GM19193 (cell line): ENCODE data around the gene RNF126.

Experiments
- POLR2A ChIP-seq: IDR thresholded peaks from 4 replicates; pipeline ENCODE4 v1.6.1; 2011; ENCODE audit not compliant: insufficient read depth, insufficient read length; ENCODE audit errors: extremely low read depth

RNF126 gene

DNA sequence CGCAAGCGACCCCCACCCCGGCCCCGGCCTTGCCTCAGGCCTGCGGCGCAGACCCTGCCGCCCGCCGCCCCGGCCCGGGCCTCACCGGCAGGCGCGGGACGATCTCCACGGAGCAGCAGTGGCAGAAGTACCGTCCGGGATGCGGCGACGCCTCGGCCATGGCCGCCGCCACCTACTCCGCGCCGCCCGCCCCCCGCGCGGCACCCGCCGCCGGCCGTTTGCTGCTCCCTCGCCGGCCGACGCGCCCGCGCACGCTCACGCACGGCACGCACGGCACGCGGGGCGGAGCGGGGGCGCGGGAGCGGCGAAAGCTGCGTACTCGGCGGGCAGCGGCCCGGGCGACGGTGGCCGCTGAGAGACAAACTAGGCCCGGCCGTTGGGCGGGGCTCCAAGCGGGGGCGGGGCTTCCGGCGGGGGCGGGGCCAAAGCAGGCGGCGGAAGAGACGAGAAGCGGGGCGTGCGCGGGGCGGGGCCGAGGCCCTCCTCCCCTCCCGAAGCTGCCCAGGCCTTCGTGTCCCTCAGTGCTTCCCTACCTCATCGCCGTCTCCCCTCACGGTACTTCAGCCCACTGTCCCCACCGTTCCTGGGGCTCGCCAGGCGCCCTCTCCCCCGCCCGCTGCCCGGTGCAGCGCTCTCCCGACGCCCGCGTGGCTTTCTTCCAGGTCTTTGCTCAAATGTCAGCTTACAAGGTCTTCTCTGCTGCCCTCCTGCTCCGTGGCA lies at the start of gene RNF126:
Gene RNF126, minus strand, starts transcription at position 253 of the 720 bp plus-strand sequence. Its CDS starts 93 bp downstream, at position 160.
- peak; percentile 81 for TF ChIP-seq POLR2A

DNA sequence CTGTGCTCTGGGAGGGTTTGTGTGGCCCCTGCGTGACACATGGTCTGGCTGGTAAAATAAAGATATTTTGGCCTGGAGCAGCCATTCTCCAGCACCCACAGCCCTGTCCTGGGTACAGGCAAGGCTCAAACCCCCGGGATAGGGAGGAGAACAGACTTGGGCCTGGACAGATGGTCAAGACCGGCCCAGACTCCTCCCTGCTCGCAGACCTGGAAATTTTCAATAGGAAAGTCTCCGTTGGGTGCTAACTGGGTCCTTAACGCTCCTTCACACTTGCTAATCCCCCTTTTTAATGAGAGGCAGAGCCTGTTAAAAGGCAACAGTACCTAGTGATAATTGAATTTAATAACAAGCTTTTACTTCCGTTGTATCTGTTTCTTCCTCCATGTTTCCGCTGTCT lies 48.2 kb upstream of the RNF126 start:
- TF ChIP-seq POLR2A, result no peak

DNA sequence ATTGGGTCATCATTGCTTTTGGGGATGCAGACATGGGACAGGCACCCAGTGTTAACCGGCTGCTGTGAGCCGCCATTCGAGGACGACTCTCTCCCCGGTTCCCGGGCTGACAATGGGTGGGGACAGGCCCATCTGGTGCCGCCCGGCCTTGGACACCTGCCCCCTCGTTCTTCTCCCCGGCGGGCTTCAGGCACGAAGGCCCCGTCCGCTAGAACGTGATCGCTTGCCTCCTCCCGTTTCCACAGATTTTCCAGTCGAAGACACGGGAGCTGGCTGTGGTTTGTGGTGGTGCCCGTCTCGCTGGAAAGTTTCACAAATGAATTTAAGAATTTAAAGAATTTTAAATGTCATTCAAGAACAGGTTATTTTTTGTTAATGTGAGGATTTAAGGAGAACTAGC lies 47.8 kb upstream of the RNF126 start:
- TF ChIP-seq POLR2A, result no peak

DNA sequence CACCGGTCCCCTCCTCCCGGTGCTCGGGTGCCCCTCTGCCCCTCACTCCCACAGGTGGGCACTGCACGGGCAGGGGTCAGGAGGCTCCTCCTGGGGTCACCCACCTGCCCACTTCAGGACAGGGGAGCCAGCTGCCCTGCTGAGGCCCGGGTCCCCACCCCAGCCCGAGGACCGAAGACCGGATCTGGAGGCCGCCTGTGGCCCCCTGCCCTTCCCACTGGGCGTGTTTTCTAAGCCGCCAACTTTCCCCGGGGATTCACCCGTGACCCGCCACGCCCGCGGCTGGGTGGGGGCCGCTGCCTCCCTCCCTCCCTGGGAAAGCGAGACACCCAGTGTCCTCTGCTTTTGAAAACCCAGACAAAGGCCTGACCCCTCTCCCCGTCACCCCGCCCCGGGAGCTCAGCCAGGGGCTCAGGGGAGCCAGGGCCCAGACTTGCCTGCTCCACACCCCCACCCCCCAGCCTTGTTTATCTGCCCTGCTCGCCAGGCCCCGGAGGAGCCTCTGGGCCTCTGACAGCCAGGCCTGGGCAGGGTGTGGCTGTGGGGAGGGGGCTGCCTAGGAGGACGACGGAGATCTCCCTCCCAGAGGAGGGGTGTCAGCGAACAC lies 47.1 kb upstream of the RNF126 start:
- no peak for TF ChIP-seq POLR2A

DNA sequence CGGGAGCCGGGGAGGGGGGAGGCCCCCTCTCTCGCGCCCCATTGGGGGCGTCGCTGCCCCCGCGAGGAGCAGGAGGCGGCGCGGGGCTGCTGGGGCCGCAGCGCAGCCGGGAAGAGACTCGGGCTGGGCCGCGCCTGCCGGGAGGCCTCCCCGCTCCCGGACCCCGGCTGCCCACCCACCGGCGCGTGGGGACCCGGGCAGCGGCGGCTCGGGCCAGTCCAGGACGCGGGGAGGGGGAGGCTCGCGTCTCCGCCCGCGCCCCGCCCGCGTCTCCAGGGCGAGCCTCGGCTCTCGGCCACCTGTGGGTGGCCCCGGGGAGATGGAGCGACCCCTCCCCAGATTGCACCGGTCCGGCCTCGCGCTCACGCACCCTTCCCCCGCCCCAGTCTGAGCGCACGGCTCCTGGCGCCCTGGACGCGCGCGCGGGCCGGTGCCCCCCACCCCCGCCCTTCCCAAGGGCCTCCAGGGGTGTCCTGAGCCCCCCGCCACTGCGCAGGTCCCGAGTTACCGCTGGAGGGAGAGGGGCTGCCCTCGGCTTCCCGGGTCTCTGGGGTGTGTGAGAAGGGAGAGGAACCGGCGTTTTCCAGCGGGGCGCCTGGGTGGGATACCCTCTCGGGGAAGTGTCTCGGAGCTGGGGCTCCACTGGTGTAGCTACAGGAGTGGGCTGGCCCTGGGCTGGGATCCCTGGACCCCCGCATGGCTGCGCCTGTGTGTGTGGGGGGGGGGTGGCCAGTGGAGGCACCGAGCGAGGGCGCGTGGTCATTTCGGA lies 46.4 kb upstream of the RNF126 start:
- TF ChIP-seq POLR2A, result no peak

DNA sequence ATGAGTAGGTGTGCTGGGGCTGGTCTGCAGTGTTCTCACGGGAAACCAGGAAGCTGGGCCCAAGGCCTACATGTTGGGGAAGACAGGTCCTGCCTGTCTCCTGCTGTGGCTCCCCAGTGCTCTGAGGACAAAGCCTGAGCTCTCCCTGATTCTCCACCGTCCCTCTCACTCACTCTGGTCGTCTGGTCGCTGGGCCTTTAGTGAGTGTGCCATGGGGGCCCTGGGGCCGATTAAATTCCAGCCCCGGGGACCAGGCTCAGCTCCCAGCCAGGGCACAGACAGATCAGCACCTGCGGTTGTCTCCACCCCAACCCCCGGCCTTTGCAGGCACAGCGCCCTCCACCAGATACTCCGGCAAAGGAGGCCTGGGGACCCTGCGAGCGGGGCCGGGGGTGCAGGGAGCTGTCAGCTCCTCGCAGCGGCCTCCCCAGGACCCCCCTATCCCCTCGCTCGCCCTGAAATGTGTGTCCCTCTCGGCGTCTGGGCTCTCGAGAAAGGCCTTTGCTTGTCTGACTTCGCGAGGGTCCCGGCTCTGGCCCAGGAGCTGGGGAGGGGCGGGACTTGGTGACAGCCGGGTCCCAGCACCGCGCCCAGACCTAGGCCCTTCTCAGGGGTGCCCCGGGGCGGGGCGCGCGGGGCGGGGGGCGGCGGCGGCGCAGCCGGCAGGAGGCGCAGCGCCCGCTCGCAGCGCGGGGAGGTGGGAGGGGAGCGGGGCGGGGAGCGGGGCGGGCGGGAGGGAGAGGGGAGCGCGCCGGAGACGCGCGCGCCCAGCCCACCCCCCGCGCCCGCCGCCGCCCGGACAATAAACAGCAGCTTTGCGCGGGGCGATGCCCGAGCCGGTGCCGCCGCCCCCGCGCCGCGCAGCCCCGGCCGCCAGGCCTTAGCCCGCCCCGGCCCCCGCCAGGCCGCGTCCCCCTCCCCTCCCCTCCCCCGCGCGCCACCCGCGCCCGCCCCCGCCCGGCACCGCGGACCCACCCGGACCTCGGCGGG lies 45.4 kb upstream of the RNF126 start, which contains the start of gene PALM:
Gene PALM, plus strand, starts transcription at position 782 of the 990 bp plus-strand sequence. CDS start 212 bp downstream, outside the sequence.
- TF ChIP-seq POLR2A, result no peak

DNA sequence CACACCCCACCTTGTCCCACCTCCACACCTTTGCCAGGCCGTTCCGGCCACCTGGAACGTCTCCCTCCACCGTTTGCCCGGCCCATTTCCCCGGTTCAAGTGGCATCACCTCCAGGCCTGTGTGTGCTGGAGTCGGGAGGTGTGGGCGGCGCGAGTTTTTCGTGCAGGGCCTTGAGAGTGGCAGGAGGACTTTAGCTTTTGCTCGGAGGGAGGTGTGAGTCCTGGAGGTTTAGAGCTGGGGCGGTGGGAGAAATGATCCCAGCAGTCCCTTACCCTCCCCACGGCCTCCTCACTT lies 41.4 kb upstream of the RNF126 start:
- no peak for TF ChIP-seq POLR2A

DNA sequence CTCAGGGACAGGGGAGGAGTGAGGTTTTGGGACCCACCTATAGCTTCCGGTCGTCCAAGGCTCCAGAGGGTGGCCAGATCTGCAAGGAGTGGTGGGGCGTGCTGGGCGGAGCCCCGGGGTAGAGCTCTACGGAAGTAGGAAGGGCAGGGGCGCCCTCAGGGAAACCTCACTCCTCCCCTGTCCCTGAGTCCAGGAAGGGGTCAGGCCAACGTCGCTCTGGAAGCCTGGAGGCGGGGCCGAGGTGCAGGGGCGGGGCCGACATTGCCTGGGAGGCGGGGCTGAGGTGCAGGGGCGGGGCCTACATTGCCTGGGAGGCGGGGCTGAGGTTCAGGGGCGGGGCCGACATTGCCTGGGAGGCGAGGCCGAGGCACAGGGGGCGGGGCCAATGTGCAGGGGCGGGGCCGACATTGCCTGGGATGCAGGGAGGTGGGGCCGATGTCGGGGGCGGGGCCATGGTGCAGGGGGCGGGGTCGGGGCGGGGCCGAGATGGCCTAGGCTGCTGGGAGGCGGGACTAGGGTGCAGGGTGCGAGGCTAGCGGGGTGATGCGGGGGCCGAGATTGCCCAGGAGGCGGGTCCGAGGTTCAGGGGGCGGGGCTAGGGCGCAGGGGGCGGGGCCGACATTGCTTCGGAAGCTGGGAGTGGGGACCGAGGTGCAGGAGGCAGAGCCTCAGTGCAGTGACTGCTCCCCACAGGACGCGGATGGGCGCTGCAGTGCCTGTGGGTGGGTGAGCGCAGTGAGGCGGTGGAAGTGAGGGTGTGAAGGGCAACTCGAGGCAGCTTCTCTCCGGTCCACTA lies 40.8 kb upstream of the RNF126 start:
- TF ChIP-seq POLR2A, result no peak

DNA sequence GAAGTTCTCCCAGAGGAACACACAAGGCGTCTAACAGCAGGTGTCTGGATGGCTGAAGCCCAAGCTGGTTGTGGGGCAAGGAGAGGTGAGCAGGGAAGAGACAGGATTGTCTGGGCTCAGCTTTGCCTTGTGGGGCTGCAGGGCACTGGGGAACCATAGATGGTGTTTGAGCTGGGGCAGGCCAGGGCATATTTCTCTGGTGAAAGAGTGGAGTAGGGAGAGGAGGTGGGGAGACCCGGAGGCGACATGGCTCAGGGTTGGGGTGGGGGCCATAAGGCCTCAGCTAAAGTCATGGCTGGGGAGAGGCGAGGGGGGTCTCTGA lies 40.3 kb upstream of the RNF126 start:
- TF ChIP-seq POLR2A, result no peak

DNA sequence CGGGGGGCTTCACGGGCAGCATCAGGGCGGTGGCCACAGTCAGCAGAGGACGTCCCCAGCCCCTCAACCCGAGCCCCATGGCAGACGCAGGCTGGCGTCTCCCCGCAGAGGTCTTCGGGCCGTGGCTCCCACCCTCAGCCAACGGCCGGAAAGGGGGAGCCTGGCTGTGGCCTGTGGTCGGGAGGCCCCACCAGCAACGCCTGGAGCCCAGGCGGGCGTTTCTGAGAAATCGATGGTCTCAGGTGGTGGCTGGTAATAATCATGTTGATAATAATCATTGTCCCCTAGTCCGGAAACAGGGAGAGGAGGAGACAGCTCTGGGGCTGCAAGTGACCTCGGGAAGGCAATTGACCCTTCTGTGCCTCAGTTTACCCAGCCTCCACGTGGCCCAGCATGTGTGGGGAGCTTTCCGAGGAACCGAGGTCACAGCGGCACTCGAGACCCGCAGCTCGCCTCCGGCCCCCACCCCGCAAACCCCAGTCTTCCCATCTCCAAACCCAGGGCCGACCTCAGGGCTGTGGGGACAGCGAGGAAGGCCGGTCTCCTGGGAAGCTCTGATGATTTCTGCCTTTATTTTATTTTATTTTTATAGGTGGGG lies 32.4 kb upstream of the RNF126 start, which contains the start of gene PRSS57:
Gene PRSS57, minus strand, starts transcription at position 101 of the 598 bp plus-strand sequence. Its CDS starts 22 bp downstream, at position 79.
- no peak for TF ChIP-seq POLR2A

DNA sequence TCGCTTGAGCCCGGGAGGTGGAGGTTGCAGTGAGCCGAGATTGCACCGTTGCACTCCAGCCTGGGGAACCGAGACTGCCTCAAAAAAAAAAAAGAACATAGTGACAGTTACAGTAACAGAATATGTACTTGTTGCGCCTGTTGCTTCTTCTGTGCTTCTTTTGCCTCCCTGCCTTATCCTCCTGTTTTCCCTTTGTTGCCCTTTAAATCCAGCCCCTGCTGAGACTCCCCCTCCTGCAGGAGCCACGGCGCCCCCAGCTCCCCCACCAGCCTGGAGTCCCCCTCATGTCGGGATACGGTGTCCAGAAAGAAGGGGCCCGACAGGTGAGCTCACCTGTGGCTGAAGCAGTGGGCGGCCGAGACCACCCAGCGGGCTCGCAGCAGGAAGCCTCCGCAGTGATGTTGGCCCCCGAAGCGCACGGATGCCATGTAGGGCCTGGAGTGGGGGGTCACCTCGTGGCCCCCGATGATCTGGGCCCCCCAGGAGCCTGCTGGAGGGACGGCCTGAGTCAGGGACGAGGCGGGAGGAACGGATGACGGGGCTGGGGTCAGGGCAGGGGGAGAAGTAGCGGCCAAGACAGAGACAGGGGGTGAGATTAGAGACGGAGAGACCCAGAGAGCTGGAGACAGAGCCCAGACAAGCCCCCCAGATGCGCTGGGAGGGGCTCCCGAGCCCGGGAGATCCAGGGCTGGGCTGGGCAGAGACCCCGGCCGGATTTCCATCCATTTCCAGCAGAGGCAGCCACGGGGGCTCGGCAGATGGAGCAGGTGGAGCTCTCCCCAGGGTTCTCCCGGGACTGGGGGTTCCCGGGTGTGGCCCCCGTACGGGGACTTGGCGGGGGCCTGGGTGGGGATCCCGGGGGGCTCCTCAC lies 31.7 kb upstream of the RNF126 start:
- TF ChIP-seq POLR2A, result no peak

DNA sequence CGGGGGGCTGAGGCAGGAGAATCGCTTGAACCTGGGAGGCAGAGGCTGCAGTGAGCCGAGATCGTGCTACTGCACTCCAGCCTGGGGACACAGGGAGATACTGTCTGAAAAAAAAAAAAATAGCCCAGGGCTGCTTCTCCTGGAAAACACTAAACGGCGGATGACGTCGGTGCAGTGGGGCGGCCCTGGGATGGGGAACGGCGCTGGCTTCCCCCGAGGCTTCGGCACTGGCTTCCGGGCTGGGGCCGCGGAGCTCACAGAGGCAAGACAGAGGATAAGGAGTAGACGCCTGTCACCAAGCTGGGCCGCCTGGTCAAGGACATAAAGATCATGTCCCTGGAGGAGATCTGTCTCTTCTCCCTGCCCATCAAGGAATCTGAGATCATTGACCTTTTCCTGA lies 27.2 kb upstream of the RNF126 start:
- no peak for TF ChIP-seq POLR2A

DNA sequence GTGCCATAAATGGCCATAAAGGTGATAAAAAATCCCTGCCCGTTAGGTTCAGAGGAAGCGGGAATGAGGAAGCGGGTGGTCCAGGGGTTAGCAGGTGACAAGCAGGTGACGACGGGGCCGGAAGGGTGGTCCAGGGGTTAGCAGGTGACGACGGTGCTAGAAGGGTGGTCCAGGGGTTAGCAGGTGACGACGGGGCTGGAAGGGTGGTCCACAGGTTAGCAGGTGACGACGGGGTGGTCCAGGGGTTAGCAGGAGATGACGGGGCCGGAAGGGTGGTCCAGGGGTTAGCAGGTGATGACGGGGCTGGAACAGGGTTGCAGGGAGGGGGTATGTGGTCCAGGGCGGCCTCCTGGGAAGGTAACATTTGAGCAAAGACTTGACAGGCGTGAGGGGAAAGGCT lies 26.0 kb upstream of the RNF126 start:
- no peak for TF ChIP-seq POLR2A
